GM18861 (cell line): ENCODE results near the gene FNBP1.

Source experiments
- ATAC-seq: cut with Tn5 transposase; IDR thresholded peaks from one replicate; pipeline ENCODE4 v1.9.1; 2021; ENCODE audit not compliant: unreplicated experiment

The FNBP1 gene

GRCh38 chr9:129930743-129931142 lies 112.2 kb downstream of the FNBP1 start:
- ATAC-seq: no peak

GRCh38 chr9:129929496-129930125 lies 113.4 kb downstream of the FNBP1 start:
- ATAC-seq: no peak

- ATAC-seq: no peak
Observed at GRCh38 chr9:129923589-129923988, 119.4 kb downstream of the FNBP1 start.

GRCh38 chr9:129921905-129922304 lies 121.1 kb downstream of the FNBP1 start:
- ATAC-seq: no peak

- no peak for ATAC-seq
Observed at GRCh38 chr9:129919841-129920240, 123.1 kb downstream of the FNBP1 start.

- ATAC-seq: no peak
Observed at GRCh38 chr9:129919277-129919676, 123.7 kb downstream of the FNBP1 start.

- no peak for ATAC-seq
Observed at GRCh38 chr9:129918296-129918950, 124.6 kb downstream of the FNBP1 start.

- ATAC-seq: no peak
Observed at GRCh38 chr9:129916707-129917106, 126.3 kb downstream of the FNBP1 start.

- no peak for ATAC-seq
Observed at GRCh38 chr9:129914051-129914450, 128.9 kb downstream of the FNBP1 start.

- ATAC-seq: no peak
Observed at GRCh38 chr9:129910628-129911567, 132.1 kb downstream of the FNBP1 start.

GRCh38 chr9:129909851-129910250 lies 133.1 kb downstream of the FNBP1 start:
- no peak for ATAC-seq

GRCh38 chr9:129908906-129909305 lies 134.1 kb downstream of the FNBP1 start:
- ATAC-seq: no peak

GRCh38 chr9:129907201-129907600 lies 135.8 kb downstream of the FNBP1 start:
- no peak for ATAC-seq

- ATAC-seq: no peak
Observed at GRCh38 chr9:129906298-129906697, 136.7 kb downstream of the FNBP1 start.

GRCh38 chr9:129904734-129905133 lies 138.3 kb downstream of the FNBP1 start:
- no peak for ATAC-seq

GRCh38 chr9:129902740-129903134 lies 140.3 kb downstream of the FNBP1 start:
- no peak for ATAC-seq

- no peak for ATAC-seq
Observed at GRCh38 chr9:129901993-129902739, 140.8 kb downstream of the FNBP1 start.

GRCh38 chr9:129900263-129901027 lies 142.5 kb downstream of the FNBP1 start:
- ATAC-seq: peak; percentile 92

GRCh38 chr9:129899620-129900019 lies 143.4 kb downstream of the FNBP1 start:
- no peak for ATAC-seq

- ATAC-seq: no peak
Observed at GRCh38 chr9:129898185-129898584, 144.8 kb downstream of the FNBP1 start.
